HepG2 (cell line): ENCODE data around the gene RPL27A.

Source experiments
- NR3C1 ChIP-seq: sonication (generic); formaldehyde crosslinking; IDR thresholded peaks from 2 replicates; pipeline ENCODE4 v1.4.0; 2020; ENCODE audit warnings: missing genetic modification reagents
- TCF7 ChIP-seq: sonication (generic); IDR thresholded peaks from 2 replicates; pipeline ENCODE4 v1.6.1; 2016; ENCODE audit warnings: antibody characterized with exemption, low read depth
- ZNF557 ChIP-seq: sonication (generic); formaldehyde crosslinking; IDR thresholded peaks from 2 replicates; pipeline ENCODE4 v1.4.0; 2020; ENCODE audit warnings: missing genetic modification reagents
- ZNF558 ChIP-seq: sonication (generic); formaldehyde crosslinking; IDR thresholded peaks from 2 replicates; pipeline ENCODE4 v1.9.0; 2022; ENCODE audit warnings: mild to moderate bottlenecking, missing genetic modification reagents, borderline replicate concordance
- ZNF768 ChIP-seq: sonication (generic); formaldehyde crosslinking; IDR thresholded peaks from 2 replicates; pipeline ENCODE4 v1.4.0; 2020; ENCODE audit warnings: missing genetic modification reagents

GRCh38 chr11:8723711-8724110 lies 41.1 kb downstream of the RPL27A start:
- no peak for TF ChIP-seq ZNF558 (CRISPR knock-in tag)
- TF ChIP-seq ZNF557: no peak
- TF ChIP-seq NR3C1 (CRISPR knock-in tag): no peak
- no peak for TF ChIP-seq TCF7
- TF ChIP-seq ZNF768: no peak
